DMS114 treated with DMSO at 0.1 percent for 48 hours (cell line): Measurements from ENCODE around the gene ADGRA3.
A peak's percentile ranks its signal among the peaks of the same experiment; 100 is the strongest.

Experiments
- DNase-seq: peaks from one replicate; lab custom pipeline; 2025; ENCODE audit not compliant: unreplicated experiment; lab: John Stamatoyannopoulos, UW

Gene ADGRA3

GRCh38 chr4:22515888-22516541, at the start of gene ADGRA3:
Gene ADGRA3 (minus strand): TSS chr4:22516066. CDS start chr4:22515784, 282 bp downstream.
- peak; percentile 34 for DNase-seq

- no peak for DNase-seq
Observed at GRCh38 chr4:22556495-22556894, 40.6 kb upstream of the ADGRA3 start.

GRCh38 chr4:22554670-22555069, 38.8 kb upstream of the ADGRA3 start:
- DNase-seq = no peak

GRCh38 chr4:22553560-22553959, 37.7 kb upstream of the ADGRA3 start:
- no peak for DNase-seq

GRCh38 chr4:22552812-22553211, 36.9 kb upstream of the ADGRA3 start:
- no peak for DNase-seq

- no peak for DNase-seq
Observed at GRCh38 chr4:22551550-22551949, 35.7 kb upstream of the ADGRA3 start.

GRCh38 chr4:22546299-22546698, 30.4 kb upstream of the ADGRA3 start:
- no peak for DNase-seq

- DNase-seq = no peak
Observed at GRCh38 chr4:22539251-22539650, 23.4 kb upstream of the ADGRA3 start.

- no peak for DNase-seq
Observed at GRCh38 chr4:22537864-22538263, 22.0 kb upstream of the ADGRA3 start.

GRCh38 chr4:22534374-22534773, 18.5 kb upstream of the ADGRA3 start:
- DNase-seq = no peak

- no peak for DNase-seq
Observed at GRCh38 chr4:22532896-22533295, 17.0 kb upstream of the ADGRA3 start.

GRCh38 chr4:22532117-22532516, 16.3 kb upstream of the ADGRA3 start:
- DNase-seq = no peak

- no peak for DNase-seq
Observed at GRCh38 chr4:22531311-22532019, 15.6 kb upstream of the ADGRA3 start.

- DNase-seq = no peak
Observed at GRCh38 chr4:22524895-22525294, 9.0 kb upstream of the ADGRA3 start.

- no peak for DNase-seq
Observed at GRCh38 chr4:22522706-22523501, 7.0 kb upstream of the ADGRA3 start.

GRCh38 chr4:22522206-22522605, 6.3 kb upstream of the ADGRA3 start:
- DNase-seq = no peak

- no peak for DNase-seq
Observed at GRCh38 chr4:22521240-22521639, 5.4 kb upstream of the ADGRA3 start.

- peak; percentile 52 for DNase-seq
Observed at GRCh38 chr4:22515145-22515887, 550 bp downstream of the ADGRA3 start.

GRCh38 chr4:22514481-22514880, 1.4 kb downstream of the ADGRA3 start:
- DNase-seq = no peak

GRCh38 chr4:22514001-22514400, 1.9 kb downstream of the ADGRA3 start:
- DNase-seq = no peak

- DNase-seq = no peak
Observed at GRCh38 chr4:22512306-22512705, 3.6 kb downstream of the ADGRA3 start.
